Stimulated activated CD8-positive, alpha-beta memory T cell treated with anti-CD3 and anti-CD28 coated beads, Interleukin-7, amount 100 ng/mL, for 4 hours (primary cell): ENCODE measurements around the gene ZFPL1.

Experiments
- DNase-seq, 2 donors: peaks; one replicate each; pipeline ENCODE4 v3.0.0-alpha.2; 2020; ENCODE audit warnings: low read depth in 2 of 2

Gene ZFPL1

GRCh38 chr11:65095427-65095826 lies 11.4 kb downstream of the ZFPL1 start:
- DNase-seq: no peak

DNA sequence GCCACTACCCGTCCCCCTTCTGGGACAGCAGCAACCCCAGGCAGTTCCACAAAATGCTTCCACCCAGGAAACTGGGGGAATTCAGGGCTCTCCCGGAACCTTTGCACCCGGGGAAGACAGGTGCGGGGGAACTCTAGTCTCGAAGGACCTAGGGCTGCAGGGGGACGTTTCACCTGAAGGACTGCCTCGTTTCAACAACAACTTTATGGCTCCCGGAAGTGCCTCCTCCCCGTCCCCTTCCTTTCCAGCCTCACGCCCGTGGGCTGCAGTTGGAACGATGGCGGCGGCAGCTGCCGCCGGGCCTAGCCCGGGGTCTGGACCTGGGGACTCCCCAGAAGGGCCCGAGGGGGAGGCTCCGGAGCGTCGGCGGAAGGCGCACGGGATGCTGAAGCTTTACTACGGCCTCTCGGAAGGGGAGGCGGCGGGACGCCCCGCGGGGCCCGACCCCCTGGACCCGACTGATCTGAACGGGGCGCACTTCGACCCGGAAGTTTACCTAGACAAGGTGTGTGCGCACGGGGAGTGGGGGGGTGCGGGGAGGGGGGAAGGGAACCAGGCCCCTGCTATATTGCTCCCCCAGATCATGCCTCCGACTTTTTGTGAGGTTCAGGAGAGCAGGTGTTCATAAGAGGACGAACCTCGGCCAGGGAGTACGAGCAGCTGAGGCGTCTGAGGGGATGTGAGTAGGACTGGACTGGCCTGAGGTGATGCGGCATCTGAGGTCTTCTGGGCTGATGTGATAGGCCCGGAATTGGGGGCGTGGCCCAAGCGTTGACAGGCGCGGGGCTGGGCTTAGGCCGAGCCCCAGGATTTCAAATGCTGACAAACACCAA lies 12.2 kb downstream of the ZFPL1 start, which contains the start of gene VPS51:
TSS of gene VPS51 (plus strand) at position 241 of the 833 bp plus-strand sequence. CDS start at position 278, 37 bp downstream.
- peak; percentile 74 to 80 for DNase-seq

DNA sequence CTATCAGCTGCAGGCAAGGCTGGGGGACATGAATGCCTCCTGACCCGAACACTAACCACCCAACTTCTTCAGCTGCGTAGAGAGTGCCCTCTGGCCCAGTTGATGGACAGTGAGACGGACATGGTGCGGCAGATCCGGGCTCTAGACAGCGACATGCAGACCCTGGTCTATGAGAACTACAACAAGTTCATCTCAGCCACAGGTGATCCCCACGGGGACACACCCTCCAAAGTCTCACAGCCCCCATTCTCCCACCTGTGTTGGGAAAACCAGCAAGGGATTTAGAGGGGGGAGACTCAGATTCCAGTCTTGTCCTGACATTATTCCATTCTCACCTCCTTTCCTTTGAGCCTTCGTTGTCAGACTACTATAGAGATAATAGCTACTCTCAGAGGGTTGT lies 12.9 kb downstream of the ZFPL1 start:
- DNase-seq: no peak

DNA sequence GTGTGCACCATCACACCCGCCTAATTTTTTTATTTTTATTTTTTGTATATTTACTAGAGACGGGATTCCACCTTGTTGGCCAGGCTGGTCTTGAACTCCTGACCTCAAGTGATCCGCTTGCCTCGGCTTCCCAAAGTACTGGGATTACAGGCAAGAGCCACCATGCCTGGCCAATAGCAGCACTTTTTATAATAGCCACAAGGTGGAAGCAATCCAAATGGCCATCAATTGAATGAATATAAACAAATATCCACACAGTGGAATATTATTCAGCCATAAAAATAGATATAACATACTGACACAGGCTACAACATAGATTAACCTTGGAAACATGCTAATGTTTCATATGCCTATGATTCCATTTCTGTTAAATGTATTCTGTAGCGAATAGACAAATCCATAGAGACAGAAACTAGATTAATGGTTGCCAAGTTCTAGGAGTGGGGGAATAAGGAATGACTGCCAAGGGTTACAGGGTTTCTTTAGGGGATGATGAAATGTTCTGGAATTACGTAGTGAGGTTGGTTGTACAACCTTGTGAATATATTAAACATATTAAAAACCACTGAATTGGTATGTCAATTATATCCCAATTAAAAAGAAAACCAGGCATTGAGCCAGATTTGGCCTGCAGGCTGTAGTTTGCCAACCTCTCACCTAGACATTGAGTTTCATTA lies 16.8 kb downstream of the ZFPL1 start:
- no peak for DNase-seq

- no peak for DNase-seq
These were observed 18.4 kb downstream of the ZFPL1 start for GRCh38 chr11:65102142-65103095.

DNA sequence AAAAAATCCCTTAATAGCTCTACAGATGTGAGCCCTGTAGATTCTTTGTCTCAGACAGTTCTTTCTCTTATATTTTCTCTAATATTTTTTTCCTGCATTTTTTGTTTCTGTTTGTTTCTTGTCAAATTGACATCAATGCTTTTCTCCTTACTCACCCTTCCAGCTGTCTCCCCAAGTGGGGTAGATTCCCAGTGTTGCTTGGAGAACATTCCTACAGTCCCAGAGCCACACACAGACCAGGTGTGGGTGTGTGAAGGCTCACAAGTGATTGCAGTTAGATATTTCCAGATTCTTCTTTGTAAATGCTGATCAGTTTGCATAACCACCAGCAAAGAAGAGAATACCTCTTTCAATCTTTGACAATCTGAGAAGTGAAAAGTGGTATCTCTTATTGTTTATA lies 19.5 kb downstream of the ZFPL1 start:
- DNase-seq: no peak

GRCh38 chr11:65104628-65105027 lies 20.6 kb downstream of the ZFPL1 start:
- DNase-seq: no peak

GRCh38 chr11:65107078-65107477 lies 23.1 kb downstream of the ZFPL1 start:
- no peak for DNase-seq

GRCh38 chr11:65107751-65108468 lies 23.9 kb downstream of the ZFPL1 start:
- no peak for DNase-seq

GRCh38 chr11:65108469-65109123 lies 24.6 kb downstream of the ZFPL1 start:
- DNase-seq: no peak

GRCh38 chr11:65109231-65110198 lies 25.5 kb downstream of the ZFPL1 start:
- DNase-seq: no peak

DNA sequence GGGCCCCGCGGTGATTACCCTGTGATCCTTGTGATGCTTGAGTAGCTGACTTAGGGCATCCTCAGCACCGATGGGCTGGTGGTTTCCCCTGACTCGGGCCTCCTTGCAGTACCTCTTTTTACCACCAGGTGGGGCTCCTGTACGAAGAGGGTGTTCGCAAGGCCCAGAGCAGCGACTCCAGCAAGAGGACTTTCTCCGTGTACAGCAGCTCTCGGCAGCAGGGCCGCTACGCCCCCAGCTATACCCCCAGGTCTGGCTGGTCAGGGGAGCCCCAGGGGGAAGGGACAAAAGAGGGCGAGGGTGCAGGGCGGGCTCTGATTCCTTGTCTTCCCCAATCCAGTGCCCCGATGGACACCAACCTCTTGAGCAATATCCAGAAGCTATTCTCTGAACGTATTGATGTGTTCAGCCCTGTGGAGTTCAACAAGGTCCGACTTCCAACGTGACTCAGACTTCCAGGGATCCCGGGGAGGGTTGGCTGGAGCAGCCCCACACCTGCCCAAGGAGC lies 26.4 kb downstream of the ZFPL1 start:
- peak; percentile 80 to 91 for DNase-seq

DNA sequence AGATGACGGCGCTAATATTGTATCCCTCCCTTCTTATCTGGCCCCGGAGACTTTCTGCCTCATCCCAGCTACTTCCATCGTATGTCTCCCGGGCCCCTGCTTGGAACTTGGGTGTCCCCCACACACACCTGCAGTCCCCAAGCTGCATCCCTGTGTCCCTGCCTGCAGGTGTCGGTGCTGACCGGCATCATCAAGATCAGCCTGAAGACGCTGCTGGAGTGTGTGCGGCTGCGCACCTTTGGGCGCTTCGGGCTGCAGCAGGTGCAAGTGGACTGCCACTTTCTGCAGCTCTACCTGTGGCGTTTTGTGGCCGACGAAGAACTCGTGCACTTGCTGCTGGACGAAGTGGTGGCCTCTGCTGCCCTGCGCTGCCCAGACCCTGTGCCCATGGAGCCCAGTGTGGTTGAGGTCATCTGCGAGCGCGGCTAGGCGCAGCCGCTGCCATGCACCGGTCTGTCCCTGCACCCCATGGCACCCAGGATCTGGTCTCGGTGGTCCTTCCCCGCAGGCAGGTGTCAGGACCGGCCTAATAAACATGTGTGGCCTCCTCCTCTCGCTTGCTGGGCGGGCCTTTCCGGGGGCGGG lies 27.2 kb downstream of the ZFPL1 start:
- DNase-seq: no peak

- peak; percentile 86 to 92 for DNase-seq
These were observed 27.9 kb downstream of the ZFPL1 start, which contains the start of gene TM7SF2 for GRCh38 chr11:65111744-65112545. Gene TM7SF2 (plus strand): TSS chr11:65111872. CDS start chr11:65112016, 144 bp downstream.

DNA sequence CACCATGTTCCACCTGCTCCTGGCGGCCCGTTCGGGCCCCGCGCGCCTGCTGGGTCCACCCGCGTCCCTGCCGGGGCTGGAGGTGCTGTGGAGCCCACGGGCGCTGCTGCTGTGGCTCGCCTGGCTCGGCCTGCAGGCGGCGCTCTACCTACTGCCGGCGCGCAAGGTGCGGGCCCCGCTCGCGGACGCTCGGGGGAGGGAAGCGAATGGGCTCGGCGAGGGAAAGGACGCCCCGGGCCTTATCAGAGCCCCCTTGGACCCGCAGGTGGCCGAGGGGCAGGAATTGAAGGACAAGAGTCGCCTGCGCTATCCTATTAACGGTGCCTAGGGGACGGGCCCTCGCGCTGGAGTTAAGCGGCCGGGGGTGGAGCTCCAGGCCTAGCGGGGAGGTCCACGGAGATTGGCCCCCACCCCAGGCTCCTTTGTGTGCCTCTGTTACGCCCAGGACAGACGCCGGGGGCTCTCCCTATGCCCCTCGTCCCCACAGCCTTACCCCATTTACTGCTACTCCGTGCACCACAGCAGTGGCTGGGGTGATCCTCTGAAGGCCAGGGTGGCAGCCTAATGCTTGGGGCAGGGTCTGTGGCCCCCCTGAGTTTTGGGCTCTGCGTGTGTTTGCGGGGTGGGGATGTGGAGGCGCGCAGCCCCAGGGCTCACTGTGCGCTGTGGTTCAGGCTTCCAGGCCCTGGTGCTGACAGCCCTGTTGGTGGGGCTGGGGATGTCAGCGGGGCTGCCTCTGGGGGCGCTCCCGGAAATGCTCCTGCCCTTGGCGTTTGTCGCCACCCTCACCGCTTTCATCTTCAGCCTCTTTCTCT lies 28.7 kb downstream of the ZFPL1 start:
- DNase-seq: peak; percentile 27 to 60

GRCh38 chr11:65113361-65113756 lies 29.3 kb downstream of the ZFPL1 start:
- no peak for DNase-seq

- no peak for DNase-seq
These were observed 29.8 kb downstream of the ZFPL1 start for GRCh38 chr11:65113839-65114238.
